Measurements from ENCODE around the gene REV1. TPM values are rescaled to one million over a fixed set of nuclear protein-coding genes. Genes with fewer than 3 reads are reported as not detected.

Gene REV1
- total RNA-seq, 1 experiment from 2014 or later = 96.3 TPM

DNA sequence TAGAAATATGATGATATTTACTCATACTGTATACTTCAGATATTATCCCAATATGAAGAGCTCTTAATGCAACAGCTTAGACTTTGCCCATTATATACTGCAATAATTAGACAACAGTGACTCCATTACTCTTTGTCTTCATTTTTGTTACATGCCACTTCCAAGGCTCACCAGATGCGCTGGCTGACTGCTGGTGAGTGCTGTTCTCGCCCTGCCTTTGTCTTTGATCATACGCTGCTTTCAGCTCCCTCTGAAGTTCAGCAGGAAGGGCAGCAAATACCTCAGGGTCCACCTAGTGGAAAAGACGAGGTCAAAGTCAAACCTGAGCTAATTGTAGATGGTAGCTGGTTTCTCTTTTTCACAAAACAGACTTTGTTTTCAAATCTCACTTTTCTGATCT is 86.3 kb downstream of the REV1 start:
- no peak for DNase-seq
- no peak overlapping the region for H2AFZ ChIP-seq (ENCODE audit: low read length)
- H3K27me3 ChIP-seq (ENCODE audit: low read length) = no peaks in the 10 kb centered on the region
- H3K36me3 ChIP-seq (ENCODE audit: insufficient read depth, low read length) = peaks cover 84% of the 10 kb centered on the region
- no peak overlapping the region for H3K4me3 ChIP-seq (ENCODE audit: low read length)
- no peaks in the 10 kb centered on the region for H3K9me2 ChIP-seq (replicated peaks; ENCODE audit: insufficient read depth, low read length)
- no peak overlapping the region for H3K27ac ChIP-seq (ENCODE audit: low read length)
- H3K9ac ChIP-seq (ENCODE audit: low read length) = no peak overlapping the region
- no peaks in the 10 kb centered on the region for H3K9me3 ChIP-seq (ENCODE audit: low read length)
- H3K79me2 ChIP-seq (ENCODE audit: low read length) = peaks cover 10% of the 10 kb centered on the region
- H4K20me1 ChIP-seq (ENCODE audit: insufficient read depth, low read depth, low read length) = no peaks in the 10 kb centered on the region; the same call in 1 of the 2 replicates
- no peak overlapping the region for H3K4me2 ChIP-seq (ENCODE audit: low read depth, low read length, poor library complexity, severe bottlenecking)
- peaks cover 17% of the 10 kb centered on the region for H3K4me1 ChIP-seq (ENCODE audit: low read length)

DNA sequence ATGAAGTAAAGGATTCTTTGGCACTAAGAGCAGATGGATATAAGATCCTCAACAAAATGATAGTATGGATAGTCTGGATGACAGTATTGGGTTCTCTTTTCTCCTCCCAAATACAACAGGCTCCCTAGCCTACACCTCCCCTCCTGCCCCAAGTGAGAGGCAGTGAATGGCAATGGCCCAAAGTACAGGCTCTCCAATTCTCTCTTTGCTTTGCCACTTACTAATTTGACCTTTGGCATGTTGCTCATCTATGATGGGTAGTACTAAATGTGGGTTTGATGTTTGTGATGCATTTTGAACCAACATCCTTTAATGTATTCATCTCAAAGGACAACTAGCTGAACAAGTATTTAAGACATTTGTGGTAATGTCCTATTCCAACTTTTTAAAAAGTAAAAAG is 86.7 kb downstream of the REV1 start:
- Histone ChIP-seq H3K4me3 (ENCODE audit: low read length) (no peak overlapping the region), H3K4me2 (ENCODE audit: low read depth, low read length, poor library complexity, severe bottlenecking) (no peak overlapping the region), H3K27ac (ENCODE audit: low read length) (no peak overlapping the region), H3K36me3 (ENCODE audit: insufficient read depth, low read length) (peaks cover 87% of the 10 kb centered on the region), H3K79me2 (ENCODE audit: low read length) (peaks cover 10% of the 10 kb centered on the region), H4K20me1 (ENCODE audit: insufficient read depth, low read depth, low read length) (no peaks in the 10 kb centered on the region; the same call in 1 of the 2 replicates), H3K27me3 (ENCODE audit: low read length) (no peaks in the 10 kb centered on the region), H3K9me2 (replicated peaks; ENCODE audit: insufficient read depth, low read length) (no peaks in the 10 kb centered on the region), H3K9ac (ENCODE audit: low read length) (no peak overlapping the region), H3K4me1 (ENCODE audit: low read length) (peaks cover 17% of the 10 kb centered on the region), H3K9me3 (ENCODE audit: low read length) (no peaks in the 10 kb centered on the region), H2AFZ (ENCODE audit: low read length) (no peak overlapping the region)
- DNase-seq = no peak

DNA sequence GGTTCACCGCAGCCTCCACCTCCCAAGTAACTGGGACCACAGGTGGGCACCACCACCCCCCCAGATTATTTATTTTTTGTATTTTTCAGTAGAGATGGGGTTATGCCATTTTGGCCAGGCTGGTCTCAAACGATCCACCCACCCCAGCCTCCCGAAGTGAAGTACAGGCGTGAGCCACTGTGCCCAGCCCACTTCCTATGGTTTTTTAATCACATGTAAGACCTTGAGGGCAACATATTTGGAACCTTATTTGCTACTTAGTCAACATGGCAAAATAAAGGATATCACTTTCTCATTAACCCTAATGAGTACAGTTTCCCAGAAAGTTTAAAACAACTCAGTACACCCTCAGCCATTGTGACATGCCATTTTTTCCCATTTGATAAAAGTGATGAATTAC is 88.0 kb downstream of the REV1 start:
- peaks cover 17% of the 10 kb centered on the region for H3K4me1 ChIP-seq (ENCODE audit: low read length)
- no peak for DNase-seq
- peaks cover 90% of the 10 kb centered on the region for H3K36me3 ChIP-seq (ENCODE audit: insufficient read depth, low read length)
- H3K9me3 ChIP-seq (ENCODE audit: low read length) = no peaks in the 10 kb centered on the region
- no peaks in the 10 kb centered on the region for H3K9me2 ChIP-seq (replicated peaks; ENCODE audit: insufficient read depth, low read length)
- no peak overlapping the region for H3K4me2 ChIP-seq (ENCODE audit: low read depth, low read length, poor library complexity, severe bottlenecking)
- H2AFZ ChIP-seq (ENCODE audit: low read length) = no peak overlapping the region
- peaks cover 10% of the 10 kb centered on the region for H3K79me2 ChIP-seq (ENCODE audit: low read length)
- no peak overlapping the region for H3K9ac ChIP-seq (ENCODE audit: low read length)
- H3K27ac ChIP-seq (ENCODE audit: low read length) = no peak overlapping the region
- H4K20me1 ChIP-seq (ENCODE audit: insufficient read depth, low read depth, low read length) = no peaks in the 10 kb centered on the region; the same call in 1 of the 2 replicates
- H3K4me3 ChIP-seq (ENCODE audit: low read length) = no peak overlapping the region
- no peaks in the 10 kb centered on the region for H3K27me3 ChIP-seq (ENCODE audit: low read length)

DNA sequence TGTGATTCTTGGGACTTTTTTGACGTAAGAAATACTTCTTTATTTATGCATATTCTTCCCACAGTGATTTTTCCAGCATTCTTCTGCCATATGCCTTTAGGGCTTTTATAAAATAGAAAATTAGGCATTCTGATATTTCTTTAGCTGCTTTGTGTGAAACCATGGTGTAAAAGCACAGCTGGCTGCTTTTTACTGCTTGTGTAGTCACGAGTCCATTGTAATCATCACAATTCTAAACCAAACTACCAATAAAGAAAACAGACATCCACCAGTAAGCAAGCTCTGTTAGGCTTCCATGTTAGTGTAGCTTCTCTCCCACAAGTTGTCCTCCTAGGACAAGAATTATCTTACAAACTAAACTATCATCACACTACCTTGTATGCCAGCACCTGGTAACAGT is 90.0 kb downstream of the REV1 start:
- H3K9ac ChIP-seq (ENCODE audit: low read length) = no peak overlapping the region
- no peaks in the 10 kb centered on the region for H3K27me3 ChIP-seq (ENCODE audit: low read length)
- H3K79me2 ChIP-seq (ENCODE audit: low read length) = peaks cover 5% of the 10 kb centered on the region
- H4K20me1 ChIP-seq (ENCODE audit: insufficient read depth, low read depth, low read length) = no peaks in the 10 kb centered on the region; the same call in 1 of the 2 replicates
- H3K9me2 ChIP-seq (replicated peaks; ENCODE audit: insufficient read depth, low read length) = no peaks in the 10 kb centered on the region
- no peak for DNase-seq
- peaks cover 5% of the 10 kb centered on the region for H3K4me1 ChIP-seq (ENCODE audit: low read length)
- no peaks in the 10 kb centered on the region for H3K9me3 ChIP-seq (ENCODE audit: low read length)
- no peak overlapping the region for H3K4me2 ChIP-seq (ENCODE audit: low read depth, low read length, poor library complexity, severe bottlenecking)
- H3K27ac ChIP-seq (ENCODE audit: low read length) = no peak overlapping the region
- H2AFZ ChIP-seq (ENCODE audit: low read length) = no peak overlapping the region
- no peak overlapping the region for H3K4me3 ChIP-seq (ENCODE audit: low read length)
- H3K36me3 ChIP-seq (ENCODE audit: insufficient read depth, low read length) = peaks cover 89% of the 10 kb centered on the region

DNA sequence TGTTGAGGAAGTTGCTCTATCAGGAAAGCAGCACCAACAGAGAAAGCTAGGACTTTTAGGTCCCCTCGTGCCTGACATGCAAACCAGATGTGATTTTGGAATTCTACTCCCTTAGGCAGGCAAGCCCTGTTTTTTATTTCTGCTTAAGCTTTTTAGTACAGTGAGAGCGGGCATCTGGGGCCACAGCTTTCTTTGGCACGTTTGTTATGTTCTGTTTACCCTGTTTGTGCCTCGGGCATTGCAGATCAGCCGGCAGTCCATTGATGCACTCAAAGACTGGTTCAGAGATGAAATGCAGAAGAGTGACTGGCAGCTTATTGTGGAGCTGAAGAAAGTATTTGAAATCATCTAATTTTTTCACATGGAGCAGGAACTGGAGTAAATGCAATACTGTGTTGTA is 90.8 kb downstream of the REV1 start:
- no peaks in the 10 kb centered on the region; the same call in 1 of the 2 replicates for H4K20me1 ChIP-seq (ENCODE audit: insufficient read depth, low read depth, low read length)

DNA sequence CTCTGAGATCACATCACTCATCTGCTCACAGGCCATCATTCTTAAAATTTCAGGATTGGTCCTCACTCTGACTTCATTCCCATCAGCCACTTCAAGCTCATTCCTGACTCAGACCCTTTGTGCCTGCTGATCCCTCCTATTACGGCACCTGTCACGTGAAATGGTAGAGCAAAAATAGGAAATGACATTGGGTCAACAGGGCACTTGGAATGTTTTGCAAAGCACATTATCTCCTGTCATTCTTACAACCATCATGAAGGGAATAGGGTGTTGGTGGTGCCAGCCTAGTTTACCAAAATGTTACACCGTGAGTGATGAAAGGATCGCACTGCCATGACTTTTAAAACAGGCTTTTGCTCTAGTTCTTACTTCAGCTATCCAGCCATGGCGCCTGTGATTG is 91.5 kb downstream of the REV1 start:
- no peaks in the 10 kb centered on the region for H3K79me2 ChIP-seq (ENCODE audit: low read length)
- H3K4me2 ChIP-seq (ENCODE audit: low read depth, low read length, poor library complexity, severe bottlenecking) = no peak overlapping the region
- H3K36me3 ChIP-seq (ENCODE audit: insufficient read depth, low read length) = peaks cover 89% of the 10 kb centered on the region
- no peak for DNase-seq
- H3K27me3 ChIP-seq (ENCODE audit: low read length) = no peaks in the 10 kb centered on the region
- no peaks in the 10 kb centered on the region; the same call in 1 of the 2 replicates for H4K20me1 ChIP-seq (ENCODE audit: insufficient read depth, low read depth, low read length)
- H3K9me2 ChIP-seq (replicated peaks; ENCODE audit: insufficient read depth, low read length) = no peaks in the 10 kb centered on the region
- H2AFZ ChIP-seq (ENCODE audit: low read length) = no peak overlapping the region
- H3K9me3 ChIP-seq (ENCODE audit: low read length) = no peaks in the 10 kb centered on the region
- H3K27ac ChIP-seq (ENCODE audit: low read length) = no peak overlapping the region
- no peak overlapping the region for H3K4me3 ChIP-seq (ENCODE audit: low read length)
- no peaks in the 10 kb centered on the region for H3K4me1 ChIP-seq (ENCODE audit: low read length)
- no peak overlapping the region for H3K9ac ChIP-seq (ENCODE audit: low read length)

More for the DNA sequence above, 90.8 kb downstream of the REV1 start:
- Histone ChIP-seq H3K79me2 (ENCODE audit: low read length) (no peaks in the 10 kb centered on the region), H3K36me3 (ENCODE audit: insufficient read depth, low read length) (peaks cover 89% of the 10 kb centered on the region), H3K9me3 (ENCODE audit: low read length) (no peaks in the 10 kb centered on the region), H3K4me3 (ENCODE audit: low read length) (no peak overlapping the region), H3K9ac (ENCODE audit: low read length) (no peak overlapping the region), H3K9me2 (replicated peaks; ENCODE audit: insufficient read depth, low read length) (no peaks in the 10 kb centered on the region), H3K27ac (ENCODE audit: low read length) (no peak overlapping the region), H3K4me2 (ENCODE audit: low read depth, low read length, poor library complexity, severe bottlenecking) (no peak overlapping the region), H3K4me1 (ENCODE audit: low read length) (no peaks in the 10 kb centered on the region), H3K27me3 (ENCODE audit: low read length) (no peaks in the 10 kb centered on the region), H2AFZ (ENCODE audit: low read length) (no peak overlapping the region)
- DNase-seq = no peak

DNA sequence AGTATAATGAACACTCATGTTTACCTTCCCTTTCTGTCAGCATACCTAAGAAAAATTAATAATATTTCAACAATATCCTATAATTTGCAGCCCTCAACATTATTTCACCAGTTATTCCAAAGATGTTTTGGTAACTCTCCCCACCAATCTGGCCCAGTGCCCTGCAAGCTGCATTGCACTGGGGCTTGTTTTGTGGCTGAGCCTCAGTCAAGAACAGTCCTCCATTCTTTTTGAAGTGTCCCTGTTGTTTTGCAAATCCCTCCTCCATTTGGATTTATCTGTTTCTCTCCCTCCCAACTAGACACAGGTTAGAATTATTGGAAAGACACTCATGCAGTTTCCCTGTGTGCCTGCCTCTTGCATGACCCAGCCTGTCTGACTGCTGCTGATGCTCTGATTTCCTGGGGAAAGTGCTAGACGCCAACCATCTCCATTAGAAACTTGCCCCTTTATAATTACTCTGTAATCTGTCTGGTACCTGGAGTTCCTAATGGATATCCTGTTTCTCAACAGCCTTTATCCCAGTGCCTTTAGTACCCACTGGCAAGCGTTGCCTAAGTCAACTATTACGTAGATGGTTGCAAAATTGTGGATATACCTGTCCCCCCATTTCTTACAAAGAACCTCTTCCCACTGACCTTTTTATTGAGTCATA is 92.4 kb downstream of the REV1 start:
- Histone ChIP-seq H3K27ac (ENCODE audit: low read length) (no peak overlapping the region), H3K9me2 (replicated peaks; ENCODE audit: insufficient read depth, low read length) (no peaks in the 10 kb centered on the region), H3K4me1 (ENCODE audit: low read length) (no peaks in the 10 kb centered on the region), H3K79me2 (ENCODE audit: low read length) (no peaks in the 10 kb centered on the region), H3K4me2 (ENCODE audit: low read depth, low read length, poor library complexity, severe bottlenecking) (no peak overlapping the region), H3K27me3 (ENCODE audit: low read length) (no peaks in the 10 kb centered on the region), H3K36me3 (ENCODE audit: insufficient read depth, low read length) (peaks cover 86% of the 10 kb centered on the region; the same call in 1 of the 2 replicates), H3K9ac (ENCODE audit: low read length) (no peak overlapping the region), H2AFZ (ENCODE audit: low read length) (no peak overlapping the region), H4K20me1 (ENCODE audit: insufficient read depth, low read depth, low read length) (no peaks in the 10 kb centered on the region), H3K9me3 (ENCODE audit: low read length) (no peaks in the 10 kb centered on the region), H3K4me3 (ENCODE audit: low read length) (no peak overlapping the region)
- no peak for DNase-seq

DNA sequence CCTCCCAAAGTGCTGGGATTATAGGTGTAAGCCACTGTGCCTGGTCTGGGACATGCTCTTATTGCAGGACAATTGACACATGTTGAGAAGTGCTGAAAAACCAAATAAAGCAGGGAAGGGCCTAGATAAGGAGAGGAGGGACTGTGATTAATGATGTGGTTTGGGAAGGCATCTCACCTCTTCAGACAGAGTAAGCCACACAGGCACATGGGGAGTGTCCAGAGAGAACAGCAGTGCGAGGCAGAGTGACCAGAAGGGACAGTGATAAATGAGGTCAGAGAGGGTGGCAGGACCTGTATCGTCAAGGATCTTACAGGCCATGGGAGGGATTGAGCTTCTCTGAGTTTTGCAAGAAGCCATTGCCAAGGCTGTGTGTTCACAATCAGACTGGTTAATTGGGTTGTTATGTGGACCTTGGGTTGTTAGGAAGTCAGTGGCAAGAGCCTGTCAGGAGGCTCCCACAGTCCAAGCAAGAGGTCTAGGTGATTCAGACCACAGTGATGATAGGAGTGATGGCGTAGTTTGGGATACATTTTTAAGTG is 94.2 kb downstream of the REV1 start:
- Histone ChIP-seq H2AFZ (ENCODE audit: low read length) (no peak overlapping the region), H3K9me3 (ENCODE audit: low read length) (no peaks in the 10 kb centered on the region), H3K9ac (ENCODE audit: low read length) (no peak overlapping the region), H4K20me1 (ENCODE audit: insufficient read depth, low read depth, low read length) (no peaks in the 10 kb centered on the region), H3K4me1 (ENCODE audit: low read length) (no peaks in the 10 kb centered on the region), H3K4me2 (ENCODE audit: low read depth, low read length, poor library complexity, severe bottlenecking) (no peak overlapping the region), H3K36me3 (ENCODE audit: insufficient read depth, low read length) (peaks cover 80% of the 10 kb centered on the region; the same call in 1 of the 2 replicates), H3K27me3 (ENCODE audit: low read length) (no peaks in the 10 kb centered on the region), H3K9me2 (replicated peaks; ENCODE audit: insufficient read depth, low read length) (no peaks in the 10 kb centered on the region), H3K79me2 (ENCODE audit: low read length) (peaks cover under 1% of the 10 kb centered on the region; the same call in 1 of the 2 replicates), H3K27ac (ENCODE audit: low read length) (no peak overlapping the region), H3K4me3 (ENCODE audit: low read length) (no peak overlapping the region)
- DNase-seq = no peak

Data from Karpas-422 (cell line).